ENCODE results near the gene ADGRF4. TPM values are rescaled to one million over a fixed set of nuclear protein-coding genes. Genes with fewer than 3 reads are reported as not detected.

ADGRF4 gene
- total RNA-seq, 1 donor from 2014 or later: 1.2 TPM

DNA sequence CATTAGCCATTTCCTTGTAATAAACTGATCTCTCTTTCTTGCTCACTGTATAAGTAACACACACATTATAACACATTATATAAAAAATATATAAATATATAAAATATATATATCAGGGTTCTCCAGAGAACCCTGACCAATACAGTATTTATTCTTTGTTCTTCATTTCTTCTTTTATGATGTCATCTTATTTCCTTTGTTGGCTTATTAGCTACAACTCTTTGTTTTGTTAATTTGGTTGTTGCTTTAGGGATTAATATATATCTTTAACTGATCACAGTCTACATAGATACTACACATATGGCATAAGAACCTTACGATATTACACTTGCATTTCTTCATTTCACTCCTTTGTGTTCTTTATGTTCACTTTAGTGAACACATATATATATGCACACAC lies 68.7 kb downstream of the ADGRF4 start:
- FAIRE-seq (no peak), DNase-seq (ENCODE audit: low read depth) (no peak)
- Histone ChIP-seq H3K9me3 (ENCODE audit: insufficient read depth, low read depth, low read length) (no peaks in the 10 kb centered on the region), H3K4me3 (ENCODE audit: insufficient read depth, low read depth, low read length) (no peak overlapping the region), H3K27me3 (ENCODE audit: insufficient read depth, low read length) (no peaks in the 10 kb centered on the region), H3K4me2 (ENCODE audit: low read length) (no peak overlapping the region), H3K4me1 (ENCODE audit: insufficient read depth, low read length) (no peaks in the 10 kb centered on the region), H3K27ac (ENCODE audit: low read depth, low read length) (no peak overlapping the region), H2AFZ (ENCODE audit: low read depth, low read length) (no peak overlapping the region), H3K79me2 (ENCODE audit: insufficient read depth, low read length) (no peaks in the 10 kb centered on the region), H4K20me1 (ENCODE audit: insufficient read depth, low read length) (no peaks in the 10 kb centered on the region), H3K36me3 (ENCODE audit: insufficient read depth, low read length) (no peaks in the 10 kb centered on the region), H3K9ac (ENCODE audit: low read length) (no peak overlapping the region)
- Mint-ChIP-seq H3K9me3 (ENCODE audit: unreplicated experiment) (no peaks in the 10 kb centered on the region), H3K27me3 (ENCODE audit: low read depth, unreplicated experiment) (peaks cover 2% of the 10 kb centered on the region), H3K27ac (ENCODE audit: unreplicated experiment) (no peak overlapping the region), H3K36me3 (ENCODE audit: low read depth, unreplicated experiment) (no peaks in the 10 kb centered on the region), H3K4me3 (ENCODE audit: unreplicated experiment) (no peak overlapping the region), H3K4me1 (ENCODE audit: low read depth, unreplicated experiment) (no peaks in the 10 kb centered on the region)
- no peak for TF ChIP-seq EZH2 (IDR thresholded peaks at IDR 0.05; ENCODE audit: insufficient read depth, low read length)
- TF ChIP-seq, protein P1, sequence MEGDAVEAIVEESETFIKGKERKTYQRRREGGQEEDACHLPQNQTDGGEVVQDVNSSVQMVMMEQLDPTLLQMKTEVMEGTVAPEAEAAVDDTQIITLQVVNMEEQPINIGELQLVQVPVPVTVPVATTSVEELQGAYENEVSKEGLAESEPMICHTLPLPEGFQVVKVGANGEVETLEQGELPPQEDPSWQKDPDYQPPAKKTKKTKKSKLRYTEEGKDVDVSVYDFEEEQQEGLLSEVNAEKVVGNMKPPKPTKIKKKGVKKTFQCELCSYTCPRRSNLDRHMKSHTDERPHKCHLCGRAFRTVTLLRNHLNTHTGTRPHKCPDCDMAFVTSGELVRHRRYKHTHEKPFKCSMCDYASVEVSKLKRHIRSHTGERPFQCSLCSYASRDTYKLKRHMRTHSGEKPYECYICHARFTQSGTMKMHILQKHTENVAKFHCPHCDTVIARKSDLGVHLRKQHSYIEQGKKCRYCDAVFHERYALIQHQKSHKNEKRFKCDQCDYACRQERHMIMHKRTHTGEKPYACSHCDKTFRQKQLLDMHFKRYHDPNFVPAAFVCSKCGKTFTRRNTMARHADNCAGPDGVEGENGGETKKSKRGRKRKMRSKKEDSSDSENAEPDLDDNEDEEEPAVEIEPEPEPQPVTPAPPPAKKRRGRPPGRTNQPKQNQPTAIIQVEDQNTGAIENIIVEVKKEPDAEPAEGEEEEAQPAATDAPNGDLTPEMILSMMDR (IDR thresholded peaks at IDR 0.05; ENCODE audit: insufficient read depth, low read depth, low read length): no peak

DNA sequence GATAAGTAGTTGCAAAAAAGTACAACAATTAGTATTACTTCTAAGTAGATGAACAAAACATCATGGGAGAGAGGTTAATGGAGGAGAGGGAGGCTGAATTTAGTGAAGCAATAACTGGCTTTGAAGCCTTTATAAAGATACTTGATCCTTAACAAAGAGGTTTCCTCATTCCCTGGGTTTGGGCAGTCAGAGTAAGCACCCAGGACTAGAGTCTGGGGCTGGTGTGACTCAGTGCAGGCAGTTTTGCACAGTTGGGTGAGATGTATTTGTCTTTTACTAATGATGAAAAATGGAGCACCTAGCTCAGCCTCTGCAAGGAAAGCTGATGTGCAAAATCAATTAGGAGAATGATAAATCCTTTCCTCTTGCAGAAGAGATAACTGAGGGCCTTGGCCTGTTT lies 71.6 kb downstream of the ADGRF4 start:
- peaks cover 2% of the 10 kb centered on the region for H3K27me3 Mint-ChIP-seq (ENCODE audit: low read depth, unreplicated experiment)
- no peaks in the 10 kb centered on the region for H3K4me1 Mint-ChIP-seq (ENCODE audit: low read depth, unreplicated experiment)
- H3K4me1 ChIP-seq (ENCODE audit: insufficient read depth, low read length): no peaks in the 10 kb centered on the region
- H3K36me3 Mint-ChIP-seq (ENCODE audit: low read depth, unreplicated experiment): no peaks in the 10 kb centered on the region
- DNase-seq (ENCODE audit: low read depth) (no peak), FAIRE-seq (no peak)
- no peaks in the 10 kb centered on the region for H3K9me3 ChIP-seq (ENCODE audit: insufficient read depth, low read depth, low read length)
- no peak overlapping the region for H3K27ac Mint-ChIP-seq (ENCODE audit: unreplicated experiment)
- TF ChIP-seq, protein P1 (IDR thresholded peaks at IDR 0.05; ENCODE audit: insufficient read depth, low read depth, low read length): no peak
- no peak for TF ChIP-seq EZH2 (IDR thresholded peaks at IDR 0.05; ENCODE audit: insufficient read depth, low read length)
- no peak overlapping the region for H3K9ac ChIP-seq (ENCODE audit: low read length)
- H3K9me3 Mint-ChIP-seq (ENCODE audit: unreplicated experiment): no peaks in the 10 kb centered on the region
- H3K4me2 ChIP-seq (ENCODE audit: low read length): no peak overlapping the region
- no peak overlapping the region for H2AFZ ChIP-seq (ENCODE audit: low read depth, low read length)
- H4K20me1 ChIP-seq (ENCODE audit: insufficient read depth, low read length): no peaks in the 10 kb centered on the region
- no peaks in the 10 kb centered on the region for H3K79me2 ChIP-seq (ENCODE audit: insufficient read depth, low read length)
- H3K27me3 ChIP-seq (ENCODE audit: insufficient read depth, low read length): no peaks in the 10 kb centered on the region
- no peak overlapping the region for H3K4me3 Mint-ChIP-seq (ENCODE audit: unreplicated experiment)
- H3K4me3 ChIP-seq (ENCODE audit: insufficient read depth, low read depth, low read length): no peak overlapping the region
- H3K36me3 ChIP-seq (ENCODE audit: insufficient read depth, low read length): no peaks in the 10 kb centered on the region
- no peak overlapping the region for H3K27ac ChIP-seq (ENCODE audit: low read depth, low read length)

Other genes starting within 250 kb of the ADGRF4 start
- gene CD2AP, start 220.8 kb upstream of the ADGRF4 start, total RNA-seq: 68.8 and 73.8 TPM in 2 replicates
- gene OPN5, start 83.5 kb downstream of the ADGRF4 start, total RNA-seq: not detected in 2 replicates